OCI-LY3 (cell line): ENCODE data around the gene UNC5B.

Experiments
- EZH2phosphoT487 ChIP-seq: fragments of 200-600 bp; shearing (Covaris generic); IDR thresholded peaks from 2 replicates; pipeline ENCODE4 v1.6.1; 2018; ENCODE audit warnings: antibody characterized with exemption, mixed run types, low read depth
- TF ChIP-seq, protein P1 (sequence below): fragments of 200-600, 300-600 bp; sonication (generic); IDR thresholded peaks from 2 replicates; pipeline ENCODE4 v1.5.1; 2014; ENCODE audit warnings: antibody characterized with exemption, low read length, low read depth

GRCh38 chr10:71348850-71349249 lies 136.5 kb downstream of the UNC5B start:
- TF ChIP-seq, protein P1, sequence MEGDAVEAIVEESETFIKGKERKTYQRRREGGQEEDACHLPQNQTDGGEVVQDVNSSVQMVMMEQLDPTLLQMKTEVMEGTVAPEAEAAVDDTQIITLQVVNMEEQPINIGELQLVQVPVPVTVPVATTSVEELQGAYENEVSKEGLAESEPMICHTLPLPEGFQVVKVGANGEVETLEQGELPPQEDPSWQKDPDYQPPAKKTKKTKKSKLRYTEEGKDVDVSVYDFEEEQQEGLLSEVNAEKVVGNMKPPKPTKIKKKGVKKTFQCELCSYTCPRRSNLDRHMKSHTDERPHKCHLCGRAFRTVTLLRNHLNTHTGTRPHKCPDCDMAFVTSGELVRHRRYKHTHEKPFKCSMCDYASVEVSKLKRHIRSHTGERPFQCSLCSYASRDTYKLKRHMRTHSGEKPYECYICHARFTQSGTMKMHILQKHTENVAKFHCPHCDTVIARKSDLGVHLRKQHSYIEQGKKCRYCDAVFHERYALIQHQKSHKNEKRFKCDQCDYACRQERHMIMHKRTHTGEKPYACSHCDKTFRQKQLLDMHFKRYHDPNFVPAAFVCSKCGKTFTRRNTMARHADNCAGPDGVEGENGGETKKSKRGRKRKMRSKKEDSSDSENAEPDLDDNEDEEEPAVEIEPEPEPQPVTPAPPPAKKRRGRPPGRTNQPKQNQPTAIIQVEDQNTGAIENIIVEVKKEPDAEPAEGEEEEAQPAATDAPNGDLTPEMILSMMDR, result no peak
- TF ChIP-seq EZH2phosphoT487, result no peak
